H54 (cell line): Measurements from ENCODE around the gene SYDE2.
"Not testable (repeated sequence)": the region's sequence is repeated elsewhere in the genome, so short reads cannot be mapped to it uniquely, and the experiment has no call there.

Experiments
- DNase-seq: peaks from one replicate; pipeline ENCODE4 v3.0.0; 2011; ENCODE audit warnings: low spot score, mixed read lengths; ENCODE audit not compliant: insufficient read length
- FAIRE-seq: peaks from 3 replicates; lab custom pipeline; 2011; peaks lifted over from hg19 to GRCh38; lab: Jason Lieb, UNC
- POLR2A ChIP-seq: IDR thresholded peaks from 2 replicates; pipeline ENCODE4 v1.6.1; 2011; ENCODE audit warnings: low read depth, mild to moderate bottlenecking, low read length

The SYDE2 gene

DNA sequence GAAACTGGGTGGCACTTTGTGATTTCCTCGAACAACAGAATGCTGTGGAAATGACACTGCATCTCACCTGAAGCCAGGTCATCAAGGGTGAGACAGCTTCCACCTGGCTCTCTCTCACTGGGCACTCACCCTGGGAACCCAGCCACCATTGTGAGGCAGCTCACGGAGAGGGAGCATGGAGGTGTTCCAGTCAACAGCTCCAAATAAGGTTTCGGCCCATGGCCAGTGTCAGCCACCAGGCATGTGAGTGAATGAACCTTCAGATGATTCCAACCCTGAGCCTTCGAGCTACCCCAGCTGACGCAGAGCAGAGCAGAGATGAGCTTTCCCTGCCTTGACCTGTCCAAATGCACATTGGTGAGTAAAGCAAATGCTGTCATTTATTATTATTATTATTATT is 58.1 kb downstream of the SYDE2 start:
- FAIRE-seq (no peak), DNase-seq (no peak)
- no peak for TF ChIP-seq POLR2A

DNA sequence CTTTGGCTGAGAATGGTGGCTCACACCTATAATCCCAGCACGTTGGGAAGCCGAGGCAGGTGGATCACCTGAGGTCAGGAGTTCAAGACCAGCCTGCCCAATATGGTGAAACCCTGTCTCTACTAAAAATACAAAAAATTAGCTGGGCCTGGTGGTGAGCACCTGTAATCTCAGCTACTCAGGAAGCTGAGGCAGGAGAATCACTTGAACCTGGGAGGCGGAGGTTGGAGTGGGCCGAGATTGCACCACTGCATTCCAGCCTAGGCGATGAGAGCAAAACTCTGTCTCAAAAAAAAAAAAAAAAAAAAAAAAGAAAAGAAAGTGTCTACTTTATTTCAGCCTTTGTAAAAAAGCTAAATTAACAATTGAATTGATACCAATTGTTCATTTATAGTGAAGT is 62.4 kb downstream of the SYDE2 start:
- DNase-seq, FAIRE-seq: not testable (repeated sequence)

DNA sequence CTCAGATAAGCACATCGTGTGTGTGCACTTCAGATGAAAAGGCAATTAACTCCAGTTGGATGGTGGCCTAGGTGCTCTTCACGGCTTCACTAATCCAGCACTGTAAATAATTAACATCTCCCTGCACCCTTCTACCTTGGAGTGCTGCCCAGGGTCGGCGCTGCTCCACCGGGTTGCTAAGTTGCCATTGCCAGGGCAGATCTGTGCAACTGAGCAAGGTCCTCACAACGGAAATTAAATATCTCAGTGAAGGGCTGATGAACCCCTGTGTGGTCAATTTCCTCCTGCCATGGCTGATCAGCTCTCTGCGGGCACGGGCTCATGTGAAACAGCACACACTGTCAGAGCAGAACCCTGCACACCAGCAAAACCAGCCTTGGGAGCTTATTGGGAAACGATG is 63.2 kb downstream of the SYDE2 start:
- FAIRE-seq (no peak), DNase-seq (no peak)
- TF ChIP-seq POLR2A = no peak

DNA sequence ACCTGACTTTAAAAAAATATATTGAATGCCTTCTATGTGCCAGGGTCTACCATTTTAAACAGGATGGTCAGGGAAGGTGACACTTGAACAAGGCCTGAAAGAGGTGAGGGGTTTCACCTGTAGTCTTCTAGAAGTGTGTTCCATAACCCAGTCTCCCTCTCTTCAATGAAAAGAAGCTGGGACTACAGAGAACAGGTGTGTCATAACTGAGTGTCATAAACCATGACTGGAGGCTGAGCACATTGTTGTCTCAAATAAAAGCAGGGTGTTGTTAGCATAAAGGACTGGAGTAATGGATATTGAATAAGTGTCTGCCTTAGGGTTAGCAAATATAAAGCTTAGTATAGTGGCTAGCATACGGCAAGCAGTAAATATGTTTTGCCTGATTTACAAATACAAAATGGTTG is 65.4 kb downstream of the SYDE2 start:
- no peak for FAIRE-seq
- no peak for DNase-seq
- no peak for TF ChIP-seq POLR2A

- no peak for DNase-seq
- no peak for TF ChIP-seq POLR2A
- no peak for FAIRE-seq
Measured at GRCh38 chr1:85134583-85135391, 66.0 kb downstream of the SYDE2 start.

- TF ChIP-seq POLR2A = no peak
- DNase-seq (no peak), FAIRE-seq (no peak)
Measured at GRCh38 chr1:85133565-85134159, 67.2 kb downstream of the SYDE2 start.

DNA sequence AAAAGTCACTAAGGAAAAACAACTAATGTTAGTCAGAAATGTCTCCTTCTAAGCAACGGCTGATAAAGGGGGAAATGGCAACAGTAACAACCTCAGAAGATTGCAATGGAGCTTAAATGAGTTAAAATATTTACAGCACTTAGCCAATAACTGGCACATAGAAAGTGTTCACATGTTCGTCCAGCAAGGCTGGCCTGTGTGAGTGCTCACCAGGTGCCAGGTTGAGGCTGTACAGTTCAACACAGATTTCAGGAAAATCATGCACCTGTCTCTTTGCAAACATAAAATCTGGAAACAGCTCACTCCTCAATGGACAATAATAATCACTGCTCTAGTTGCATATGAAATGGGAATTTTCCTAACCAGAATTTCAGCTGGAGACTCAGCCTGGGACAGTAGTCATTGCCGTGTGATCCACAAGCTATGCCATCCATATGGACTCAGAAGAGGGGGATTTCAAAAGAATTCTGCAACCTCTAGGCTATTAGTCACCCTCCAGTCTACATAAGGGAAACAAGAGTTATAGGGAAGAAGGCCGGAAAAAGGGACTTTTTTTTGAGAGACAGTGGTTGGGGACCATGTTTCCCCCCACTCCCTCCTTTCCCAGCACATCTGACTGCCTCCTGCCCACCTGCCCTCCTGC is 68.6 kb downstream of the SYDE2 start:
- no peak for TF ChIP-seq POLR2A
- DNase-seq = no peak
- no peak for FAIRE-seq

- TF ChIP-seq POLR2A = no peak
- no peak for DNase-seq
- no peak for FAIRE-seq
Measured at GRCh38 chr1:85128316-85128715, 72.5 kb downstream of the SYDE2 start.

- no peak for FAIRE-seq
- no peak for TF ChIP-seq POLR2A
- DNase-seq = no peak
Measured at GRCh38 chr1:85125891-85126290, 74.9 kb downstream of the SYDE2 start.

GRCh38 chr1:85124091-85124490 is 76.7 kb downstream of the SYDE2 start:
- TF ChIP-seq POLR2A = no peak
- no peak for DNase-seq

GRCh38 chr1:85122169-85122568 is 78.6 kb downstream of the SYDE2 start:
- DNase-seq (no peak), FAIRE-seq (no peak)
- no peak for TF ChIP-seq POLR2A

More at GRCh38 chr1:85124091-85124490, 76.7 kb downstream of the SYDE2 start:
- no peak for FAIRE-seq

DNA sequence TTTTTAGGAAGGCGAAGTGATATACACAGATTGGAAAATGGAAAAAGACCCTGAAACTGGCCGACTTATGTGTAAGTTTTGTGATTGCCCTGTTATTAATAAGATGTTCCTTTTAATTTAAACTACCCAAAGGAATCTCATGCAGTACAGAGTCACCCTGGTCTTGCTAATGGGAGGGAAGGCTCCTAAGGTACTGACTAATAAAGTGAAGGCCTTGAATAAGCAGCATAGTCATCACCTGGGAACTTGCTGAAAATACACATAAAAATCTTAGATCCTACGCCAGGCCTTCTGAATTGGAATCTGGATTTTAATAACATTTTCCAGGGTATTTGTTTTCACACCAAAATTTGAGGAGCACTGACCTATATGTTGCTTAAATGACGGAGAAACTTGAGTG is 79.1 kb downstream of the SYDE2 start:
- FAIRE-seq (no peak), DNase-seq (no peak)
- TF ChIP-seq POLR2A = no peak

GRCh38 chr1:85118751-85119150 is 82.1 kb downstream of the SYDE2 start:
- DNase-seq = no peak
- no peak for TF ChIP-seq POLR2A
- FAIRE-seq = no peak

- DNase-seq (no peak), FAIRE-seq (no peak)
- TF ChIP-seq POLR2A = no peak
Measured at GRCh38 chr1:85116856-85117255, 84.0 kb downstream of the SYDE2 start.

GRCh38 chr1:85115933-85116332 is 84.9 kb downstream of the SYDE2 start:
- DNase-seq (no peak), FAIRE-seq (no peak)
- no peak for TF ChIP-seq POLR2A
